Embryonic facial prominence (tissue), 1 donor: Measurements from ENCODE around the gene COL9A3.

Source experiments
- DNase-seq: peaks from one replicate; pipeline ENCODE4 v3.0.0-alpha.2; 2016; ENCODE audit errors: extremely low spot score

COL9A3 gene

DNA sequence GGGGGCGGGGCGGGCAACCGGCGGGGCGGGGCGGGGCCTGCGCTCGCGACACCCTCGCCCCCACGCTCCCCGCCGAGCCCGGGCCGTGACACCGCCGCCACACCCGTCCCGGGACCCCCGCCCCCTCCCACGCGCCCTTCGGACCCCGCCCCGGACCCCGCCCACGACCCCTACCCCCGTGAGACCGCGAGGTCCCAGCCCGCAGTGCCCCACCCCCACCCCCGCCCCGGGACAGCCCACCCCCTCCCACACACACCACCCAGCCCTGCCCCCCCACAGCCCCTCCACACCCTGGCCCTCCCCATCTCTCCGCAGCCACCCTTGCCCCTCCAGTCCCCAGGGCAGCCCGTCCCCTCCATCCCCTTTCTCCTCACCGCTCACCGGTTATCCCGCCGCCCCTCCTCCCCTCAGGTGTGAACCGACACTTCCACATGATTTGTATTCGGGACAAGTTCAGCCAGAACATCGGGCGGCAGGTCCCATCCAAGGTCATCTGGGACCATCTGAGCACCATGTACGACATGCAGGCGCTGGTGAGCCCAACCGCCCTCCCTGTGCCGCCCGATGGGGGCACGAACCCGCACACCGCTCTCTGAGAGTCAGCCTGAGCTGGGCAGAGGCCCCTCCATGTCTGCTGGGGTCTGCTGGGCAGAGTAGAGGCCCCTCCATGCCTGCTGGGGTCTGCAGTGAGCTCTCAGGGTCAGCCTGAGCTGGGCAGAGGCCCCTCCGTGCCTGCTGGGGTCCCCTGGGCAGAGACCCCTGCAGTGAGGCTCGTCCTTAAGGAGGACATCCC, 20.0 kb upstream of the COL9A3 start:
- DNase-seq: no peak

DNA sequence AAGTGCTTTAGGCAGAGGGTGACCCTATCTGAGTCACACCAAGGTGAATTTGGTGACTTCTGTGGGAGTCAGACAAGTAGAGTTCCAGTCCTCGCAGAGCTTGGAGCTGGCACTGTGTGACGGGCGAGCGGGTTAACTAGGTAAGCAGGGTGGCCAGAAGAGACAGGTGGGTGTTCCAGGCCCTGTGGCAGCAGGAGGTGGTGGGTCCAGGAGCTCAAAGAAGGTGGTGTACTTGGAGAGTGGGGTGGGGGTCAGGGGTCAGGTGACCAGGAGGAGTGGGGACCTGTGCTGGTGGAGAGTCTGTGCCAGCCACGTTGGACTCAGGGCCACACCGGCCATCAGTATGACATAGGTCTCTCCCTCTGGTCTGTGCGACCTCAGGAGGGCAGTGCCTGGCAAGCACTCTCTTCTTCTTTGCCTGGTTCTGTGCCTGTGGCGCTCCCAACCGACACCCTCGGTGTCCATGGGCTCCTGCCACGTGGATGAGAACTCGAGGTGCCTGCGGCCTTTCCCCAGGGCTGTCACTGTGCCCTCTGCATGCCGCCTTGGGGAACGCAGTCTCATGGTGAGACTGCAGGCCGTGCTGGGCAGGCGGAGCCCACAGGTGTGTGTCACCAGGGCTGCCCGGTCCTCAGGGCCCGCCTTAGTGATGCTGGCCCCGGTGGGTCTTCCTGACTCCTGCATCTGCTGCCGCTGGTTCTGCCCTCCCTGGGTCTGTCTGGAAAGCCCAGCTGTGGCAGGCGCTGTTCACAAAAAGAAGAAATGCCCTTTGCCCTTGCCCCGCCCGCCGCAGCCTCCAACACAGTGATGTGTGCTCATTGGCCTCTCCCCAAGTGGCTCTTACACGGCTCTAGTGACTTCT, 18.9 kb upstream of the COL9A3 start:
- no peak for DNase-seq

DNA sequence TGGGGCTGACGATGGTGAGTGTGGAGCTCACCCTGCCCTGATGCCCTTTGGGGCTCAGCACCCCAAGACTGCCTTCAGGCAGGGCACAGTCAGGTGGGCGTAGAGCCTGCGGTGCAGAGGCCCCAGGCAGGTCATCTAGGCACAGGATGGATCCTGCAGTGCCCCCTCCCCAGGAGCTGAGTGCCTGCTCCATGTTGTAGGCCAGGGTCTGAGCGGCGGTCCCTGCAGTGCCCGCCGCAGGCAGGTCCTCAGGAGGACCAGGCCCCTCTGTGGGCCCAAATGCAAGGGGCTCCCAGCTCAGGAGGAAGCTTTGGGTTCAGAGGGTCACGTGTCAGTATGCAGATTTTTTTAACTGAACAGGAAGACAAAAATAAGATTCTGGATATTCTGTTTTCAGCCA, 17.8 kb upstream of the COL9A3 start:
- no peak for DNase-seq

DNA sequence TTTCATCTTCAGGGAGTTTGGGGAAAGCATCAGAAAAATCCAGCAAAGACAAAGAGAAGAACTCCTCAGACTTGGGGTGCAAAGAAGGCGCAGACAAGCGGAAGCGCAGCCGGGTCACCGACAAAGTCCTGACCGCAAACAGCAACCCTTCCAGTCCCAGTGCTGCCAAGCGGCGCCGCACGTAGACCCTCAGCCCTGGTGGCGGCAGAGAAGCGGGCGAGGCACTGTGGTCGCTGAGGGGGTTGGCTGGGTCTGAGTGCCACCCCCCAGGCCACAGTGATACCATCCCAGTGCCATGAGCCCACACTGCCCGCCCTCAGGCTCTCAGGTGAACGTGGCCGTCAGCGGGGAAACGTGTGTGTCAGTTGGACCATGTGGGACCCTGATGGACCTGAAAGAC, 17.4 kb upstream of the COL9A3 start:
- no peak for DNase-seq

DNA sequence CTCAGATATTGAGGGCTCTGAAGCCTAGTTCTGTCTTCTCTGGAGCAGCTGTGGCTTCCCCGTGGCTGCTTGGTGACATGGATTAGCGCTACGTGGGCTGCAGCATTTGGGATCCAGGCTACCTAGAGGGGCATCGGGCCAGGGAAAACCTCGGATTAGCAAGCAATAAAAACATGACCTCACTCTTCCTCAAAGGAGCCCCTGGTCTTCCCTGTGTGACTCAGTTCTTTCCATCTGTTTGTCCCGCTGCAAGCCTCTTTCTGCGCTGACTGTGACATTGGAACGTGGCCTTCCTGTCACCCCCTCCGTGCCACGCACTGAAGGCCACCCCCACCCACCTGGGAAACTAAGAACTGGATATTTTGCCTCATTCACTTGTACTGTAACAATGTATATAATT, 17.0 kb upstream of the COL9A3 start:
- no peak for DNase-seq

DNA sequence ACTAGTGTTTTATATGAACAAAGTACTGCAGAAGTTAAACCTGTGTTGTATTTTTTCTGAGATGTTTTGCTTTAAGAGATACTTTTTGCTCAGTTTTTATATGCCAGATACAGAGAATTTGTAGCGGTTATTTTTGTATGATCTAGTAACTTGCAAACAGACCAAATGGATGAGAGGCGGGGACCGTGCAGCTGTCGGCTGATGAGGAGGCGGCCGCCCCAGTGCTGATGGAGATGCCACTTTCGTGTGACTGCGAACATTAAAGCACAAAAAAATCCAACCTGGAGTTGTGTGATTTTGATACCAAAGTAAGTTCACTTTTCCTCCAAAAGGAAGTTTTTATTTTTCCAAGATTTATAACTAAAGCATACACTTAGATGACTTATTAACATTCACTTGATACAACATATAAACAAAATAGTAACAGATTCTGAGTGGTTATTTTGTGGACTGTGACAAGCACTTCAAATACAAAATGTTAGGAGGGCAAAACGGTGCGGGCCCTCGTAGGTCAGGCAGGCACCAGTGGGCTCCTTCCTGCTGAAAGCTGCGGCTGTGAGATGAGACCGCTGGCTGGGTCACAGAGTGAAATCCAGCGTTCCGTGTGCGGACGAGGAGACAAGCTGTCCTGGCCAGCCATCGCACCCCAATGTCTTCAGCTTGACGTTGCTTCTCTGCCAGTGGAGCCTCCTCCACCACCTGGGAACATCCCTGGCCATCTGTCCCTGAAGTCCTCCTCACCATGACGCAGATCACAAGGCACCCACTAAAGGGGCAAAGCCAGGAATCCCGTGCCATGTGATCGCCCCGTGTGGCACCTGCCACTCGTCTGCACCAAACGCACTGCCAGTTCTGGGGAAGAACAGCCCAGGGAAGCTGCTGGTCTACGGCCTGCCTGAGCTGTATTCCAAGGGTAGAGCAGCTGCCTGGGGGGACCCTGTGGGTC, 16.3 kb upstream of the COL9A3 start:
- DNase-seq: no peak

DNA sequence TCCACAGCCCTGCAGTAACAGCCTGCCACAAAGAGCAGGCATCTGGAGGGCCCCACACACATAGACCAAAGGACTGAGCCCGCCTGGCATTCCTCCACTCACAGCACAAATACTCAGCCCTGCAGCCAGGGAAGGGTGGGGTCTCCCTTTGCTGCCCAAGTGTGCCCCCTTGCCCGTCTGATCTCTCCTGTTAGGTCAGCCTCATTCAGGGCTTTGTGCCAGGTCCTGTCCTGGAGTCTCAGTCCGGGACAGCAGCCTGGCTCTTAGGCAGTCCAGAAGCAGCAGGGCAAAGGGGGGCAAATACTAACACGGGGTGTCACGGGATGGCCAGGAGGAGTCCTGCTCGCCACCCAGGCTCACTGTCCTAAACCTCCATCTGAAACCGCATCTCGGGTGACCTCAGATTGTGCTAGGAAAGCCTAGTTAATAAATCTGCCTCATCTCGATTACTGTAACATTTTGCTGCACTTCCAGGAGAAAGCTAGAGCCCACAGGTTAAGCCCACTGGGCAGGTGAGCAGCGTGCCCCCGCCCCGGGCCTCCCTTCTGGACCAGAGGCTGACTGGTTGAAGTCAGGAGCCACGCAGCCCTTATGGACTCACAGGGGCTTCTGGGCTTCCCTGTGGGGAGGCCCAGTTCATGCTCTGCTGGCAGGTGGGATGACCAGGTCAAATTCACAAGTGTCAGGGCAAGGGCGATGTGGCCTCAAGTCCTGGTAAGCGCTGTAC, 15.4 kb upstream of the COL9A3 start:
- no peak for DNase-seq

DNA sequence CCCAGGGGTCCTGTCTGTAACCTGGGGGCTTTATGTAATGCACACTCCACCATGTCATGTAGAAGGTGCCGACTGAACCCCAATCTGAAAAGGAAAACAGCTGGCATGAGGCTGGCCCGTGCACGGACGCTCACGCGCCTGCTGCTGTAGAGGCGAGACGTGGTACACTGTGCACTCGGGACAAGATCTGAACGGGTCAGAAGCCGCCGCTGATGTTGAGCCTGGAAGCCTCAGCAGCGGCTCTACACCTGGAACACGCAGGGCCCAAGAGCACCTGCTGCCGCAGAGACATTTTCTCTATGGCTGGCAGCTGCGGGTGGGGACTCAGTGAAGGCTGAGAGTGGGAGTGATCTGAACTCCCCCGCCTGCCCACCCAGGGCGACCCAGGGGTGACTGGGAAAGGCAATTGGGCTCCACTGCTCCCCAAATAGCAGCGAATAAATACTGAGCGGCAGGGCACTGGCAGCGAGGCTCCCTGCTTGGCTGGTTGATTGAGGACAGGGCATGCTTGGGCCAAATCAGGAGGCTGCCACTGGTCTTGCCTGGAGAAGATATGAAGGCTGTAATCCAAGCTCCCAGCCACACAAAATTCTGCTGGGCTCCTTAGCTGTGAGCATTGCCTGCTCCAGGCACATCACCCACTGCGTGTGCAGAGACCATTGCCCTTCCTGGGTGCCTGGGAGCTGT, 14.7 kb upstream of the COL9A3 start:
- DNase-seq: no peak

DNA sequence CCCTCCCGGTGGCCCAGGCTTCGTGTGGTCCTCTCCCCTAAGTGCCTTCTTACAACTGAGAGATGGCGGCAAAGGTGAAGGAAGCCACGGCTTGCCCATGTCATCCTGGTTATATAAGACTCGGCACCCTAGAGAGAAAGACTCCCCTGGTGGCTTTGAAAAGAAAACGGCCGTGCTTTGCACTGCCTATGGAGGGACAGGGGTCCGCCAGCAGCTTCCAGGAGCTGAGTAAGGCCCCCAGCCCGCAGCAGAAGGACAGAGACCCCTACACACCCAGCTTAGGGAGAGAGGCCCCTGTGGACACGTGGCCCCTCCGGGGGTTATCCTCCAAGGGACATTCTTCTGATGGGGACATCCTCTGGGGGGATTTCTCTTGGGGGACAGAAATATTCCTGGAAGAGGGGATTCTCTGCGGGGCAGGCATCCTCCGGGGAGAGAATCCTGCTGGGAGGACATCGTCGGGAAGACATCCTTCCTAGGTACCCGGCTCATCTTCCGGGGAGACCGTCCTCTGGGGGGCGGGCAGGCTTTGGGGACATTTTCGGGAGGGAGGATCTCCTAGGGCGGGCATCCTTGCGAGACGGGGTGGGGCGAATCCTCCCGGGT, 12.7 kb upstream of the COL9A3 start:
- no peak for DNase-seq

DNA sequence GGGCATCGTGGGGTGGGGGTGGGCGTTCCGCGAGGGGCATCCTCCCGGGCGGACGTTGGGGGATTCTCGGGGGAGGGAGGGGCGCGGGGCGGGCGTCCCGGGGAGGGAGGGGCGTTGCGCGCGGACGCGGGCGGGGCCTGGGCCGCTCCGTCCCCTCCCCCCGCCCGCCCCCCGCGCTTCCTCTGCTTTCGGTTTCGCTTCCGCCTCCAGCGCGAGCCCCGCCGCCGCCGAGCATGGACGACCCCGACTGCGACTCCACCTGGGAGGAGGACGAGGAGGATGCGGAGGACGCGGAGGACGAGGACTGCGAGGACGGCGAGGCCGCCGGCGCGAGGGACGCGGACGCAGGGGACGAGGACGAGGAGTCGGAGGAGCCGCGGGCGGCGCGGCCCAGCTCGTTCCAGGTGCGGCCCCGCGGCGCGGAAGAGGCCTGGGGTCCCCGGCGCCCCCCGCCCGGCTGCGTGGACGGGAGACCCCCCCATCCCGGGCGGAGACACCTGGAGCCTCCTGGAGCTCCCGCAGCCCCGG, 12.2 kb upstream of the COL9A3 start, which contains the start of gene OGFR:
Gene OGFR (plus strand): TSS at position 209 of the 528 bp plus-strand sequence. CDS start 25 bp downstream, at position 234.
- no peak for DNase-seq

DNA sequence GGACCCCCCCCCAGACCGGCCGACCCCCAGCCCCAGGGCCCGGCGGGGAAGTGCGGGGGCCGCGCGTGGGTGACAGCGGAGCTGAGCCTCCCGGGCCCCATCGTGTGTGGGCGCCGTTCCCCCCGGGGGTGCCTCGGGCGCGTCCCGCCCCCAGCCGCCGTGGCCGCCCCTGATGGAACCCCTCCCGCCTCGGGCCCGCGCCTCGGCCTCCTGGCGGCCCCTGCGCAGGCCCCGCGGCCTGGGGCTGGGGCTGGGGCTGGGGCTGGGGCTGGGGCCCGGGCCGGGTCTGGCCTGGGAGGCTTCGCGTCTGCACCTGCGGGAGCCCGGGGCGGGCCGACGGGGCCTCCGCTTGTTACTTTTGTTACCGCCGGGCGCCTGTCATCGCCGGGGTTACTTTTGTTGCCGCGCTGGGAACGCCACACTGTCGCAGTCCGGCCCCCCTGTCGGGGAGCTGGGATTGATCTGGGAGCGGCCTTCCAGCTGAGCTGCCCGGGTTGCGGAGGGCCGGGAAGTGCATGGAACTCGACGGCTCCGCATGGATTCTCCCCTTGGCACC, 11.6 kb upstream of the COL9A3 start:
- DNase-seq: no peak

DNA sequence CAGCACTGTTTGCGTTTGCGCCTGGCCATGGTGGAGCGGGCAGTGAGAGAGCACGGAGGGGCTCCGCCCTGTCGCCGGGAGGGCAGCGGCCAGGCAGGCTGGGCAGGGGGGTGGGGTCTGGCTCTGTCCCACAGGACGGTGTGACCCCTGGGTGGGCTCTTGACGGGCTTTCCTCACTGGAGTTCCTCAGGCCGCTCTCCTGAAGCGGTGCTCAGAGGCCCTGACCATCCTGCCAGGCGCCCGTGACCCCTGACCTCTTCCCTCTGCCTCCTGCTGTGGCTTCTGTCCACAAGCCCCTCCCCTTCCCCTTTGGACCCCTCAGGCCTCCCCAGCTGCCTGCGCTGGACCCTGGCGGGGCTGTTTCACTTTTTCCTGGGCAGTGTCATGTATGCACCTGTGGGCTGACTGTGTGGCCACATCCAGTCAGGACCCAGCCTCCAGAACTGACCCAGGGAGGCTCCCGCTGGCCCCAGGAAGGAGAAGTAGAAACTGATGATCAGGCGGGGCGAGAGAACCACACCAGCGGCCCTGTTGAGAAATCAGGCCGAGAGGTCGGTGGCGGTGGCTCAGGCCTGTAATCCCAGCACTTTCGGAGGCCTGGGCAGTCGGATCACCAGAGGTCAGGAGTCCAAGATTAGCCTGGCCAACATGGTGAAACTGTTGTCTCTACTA, 11.0 kb upstream of the COL9A3 start:
- DNase-seq: no peak

DNA sequence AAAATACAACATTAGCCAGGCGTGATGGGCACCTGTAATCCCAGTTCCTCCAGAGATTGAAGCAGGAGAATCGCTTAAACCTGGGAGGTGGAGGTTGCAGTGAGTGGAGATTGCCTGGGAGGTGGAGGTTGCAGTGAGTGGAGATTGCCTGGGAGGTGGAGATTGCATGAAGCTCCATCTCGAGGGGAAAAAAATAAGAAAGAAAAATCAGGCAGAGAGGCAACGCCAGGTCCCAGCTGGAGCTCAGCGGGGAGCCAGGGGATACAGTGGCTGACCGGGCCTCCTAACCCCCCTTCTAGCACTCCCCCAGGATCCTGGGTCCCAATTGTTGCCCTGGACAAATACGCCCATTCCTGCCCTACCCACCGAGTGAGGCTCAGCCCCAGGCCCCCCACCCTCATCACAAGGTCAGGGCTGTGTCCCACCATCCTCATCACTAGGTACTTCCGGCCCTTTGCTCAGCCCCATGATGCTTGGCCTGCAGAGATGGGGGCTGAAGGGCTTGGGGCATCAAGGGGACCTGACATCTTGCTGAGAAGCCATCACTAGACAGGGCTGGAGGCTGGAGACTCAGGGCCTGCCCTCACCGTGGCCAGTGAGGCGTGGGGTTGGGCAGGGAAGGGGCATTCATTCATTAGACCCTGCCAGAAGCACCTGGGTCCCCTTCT, 10.3 kb upstream of the COL9A3 start:
- no peak for DNase-seq

DNA sequence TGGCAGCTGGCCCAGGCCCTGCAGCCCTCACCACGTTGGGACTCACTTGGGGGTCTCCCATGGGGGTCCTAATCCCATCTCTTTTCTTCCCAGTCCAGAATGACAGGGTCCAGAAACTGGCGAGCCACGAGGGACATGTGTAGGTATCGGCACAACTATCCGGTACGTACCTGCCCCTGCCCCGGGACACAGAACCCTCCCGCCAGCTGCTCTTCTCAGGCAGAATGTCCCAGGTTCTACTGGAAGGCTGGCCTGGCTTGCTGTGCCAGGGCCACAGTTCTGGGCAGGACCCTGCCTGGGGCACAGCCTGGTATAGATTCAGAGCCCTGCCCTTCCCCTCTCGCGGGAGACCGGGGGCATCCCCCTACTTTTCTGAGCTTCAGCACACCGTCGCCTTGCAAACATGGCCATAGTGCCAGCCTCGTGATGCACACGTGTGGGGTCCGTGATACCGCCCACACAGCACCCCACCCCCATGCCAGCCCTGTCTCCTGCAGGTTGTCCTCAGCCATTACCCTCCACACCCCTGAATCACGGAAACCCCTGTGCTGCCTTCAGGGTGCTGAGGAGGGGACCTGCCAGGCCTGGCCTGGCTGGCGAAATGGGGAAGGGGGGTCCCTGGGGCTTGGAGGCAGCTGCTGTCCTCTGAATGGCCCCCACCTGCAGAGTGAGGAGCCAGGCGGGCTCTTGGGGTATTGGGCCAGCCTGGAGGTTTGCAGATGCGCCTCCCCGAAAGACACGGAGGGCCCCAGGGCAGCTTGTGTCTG, 9.2 kb upstream of the COL9A3 start:
- no peak for DNase-seq

DNA sequence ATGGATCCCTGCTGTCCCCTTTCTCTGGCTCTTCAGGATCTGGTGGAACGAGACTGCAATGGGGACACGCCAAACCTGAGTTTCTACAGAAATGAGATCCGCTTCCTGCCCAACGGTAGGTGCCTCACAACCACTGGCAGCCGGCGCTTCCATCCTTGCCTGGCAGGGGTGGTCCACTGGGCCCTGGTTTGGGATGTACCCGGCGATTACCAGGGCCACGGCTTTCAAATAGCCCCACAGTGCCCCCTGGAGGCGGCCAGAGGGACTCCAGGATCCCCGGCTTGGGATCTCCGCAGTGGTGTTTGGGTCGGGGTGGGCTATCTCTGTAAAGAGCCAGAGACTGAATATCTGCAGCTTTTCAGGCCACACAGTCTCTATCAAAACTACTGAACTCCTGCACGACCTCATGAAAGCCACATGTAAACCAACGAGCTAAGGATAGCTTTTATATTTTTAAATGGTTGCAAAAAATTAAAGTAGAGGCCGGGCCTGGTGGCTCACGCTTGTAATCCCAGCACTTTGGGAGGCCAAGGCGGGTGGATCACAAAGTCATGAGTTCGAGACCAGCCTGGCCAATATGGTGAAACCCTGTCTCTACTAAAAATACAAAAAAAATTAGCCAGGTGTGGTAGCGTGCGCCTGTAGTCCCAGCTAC, 8.5 kb upstream of the COL9A3 start:
- no peak for DNase-seq

DNA sequence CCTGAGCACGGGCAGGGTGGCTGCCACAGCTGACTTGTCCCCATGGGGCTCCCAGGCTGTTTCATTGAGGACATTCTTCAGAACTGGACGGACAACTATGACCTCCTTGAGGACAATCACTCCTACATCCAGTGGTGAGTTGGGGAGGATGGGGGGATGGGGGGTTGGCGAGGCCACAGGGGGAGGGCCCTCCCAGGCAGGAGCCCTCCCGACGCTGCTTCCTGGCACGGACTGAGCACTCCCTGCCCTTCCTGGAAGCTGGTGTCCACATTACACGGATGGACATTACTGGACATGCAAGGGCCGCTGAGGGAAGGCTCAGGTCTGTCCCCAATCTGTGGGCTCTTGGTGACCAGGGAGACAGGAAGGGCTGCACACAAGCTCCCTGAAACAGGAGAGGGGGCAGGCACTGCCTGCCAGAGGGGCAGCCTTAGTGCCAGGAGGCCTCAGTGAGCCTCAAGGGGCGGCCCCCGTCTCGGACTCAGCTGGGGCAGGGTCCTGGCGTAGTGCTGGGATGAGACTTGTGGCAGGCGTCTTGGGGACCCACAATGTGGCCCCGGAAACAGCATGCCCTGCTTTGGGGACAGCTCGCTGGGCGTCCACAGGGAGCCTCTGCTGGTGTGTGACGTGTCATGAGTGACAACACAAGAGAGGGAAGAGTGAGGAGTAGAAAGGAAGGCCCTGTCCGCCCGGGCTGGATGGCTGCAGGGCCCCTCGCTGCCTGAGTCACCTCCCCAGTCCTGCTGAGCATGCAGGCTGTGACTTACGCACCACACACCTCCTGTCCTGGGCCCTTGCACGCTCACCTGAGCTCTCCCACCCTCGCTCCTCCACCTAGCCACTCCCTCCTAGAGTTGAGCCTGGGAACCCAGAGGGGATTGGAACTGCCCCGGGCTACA, 7.1 kb upstream of the COL9A3 start:
- no peak for DNase-seq
